ENCODE results near the gene LSAMP. TPM values are rescaled to one million over a fixed set of nuclear protein-coding genes. Genes with fewer than 3 reads are reported as not detected.

The LSAMP gene
- total RNA-seq, 4 donors from 2014 or later = 1.1 to 3.5 (median 2.0) TPM

GRCh38 chr3:115943579-115943978 lies 501.7 kb downstream of the LSAMP start:
- no peak for DNase-seq (ENCODE audit: low spot score in 2 of 2)
- H3K4me3 ChIP-seq (ENCODE audit: low read depth, poor library complexity, severe bottlenecking) = no peak overlapping the region
- no peak for TF ChIP-seq POLR2A (IDR thresholded peaks at IDR 0.05)
- TF ChIP-seq CTCF (IDR thresholded peaks at IDR 0.05) = no peak
- WGBS, 2 donors = 60 to 64% methylated on average over 3 of the region's 3 CpGs
- intact Hi-C loops (cut with DNase I; ENCODE audit: low total_unique reads) = no loop called here

- intact Hi-C loops (cut with DNase I; ENCODE audit: low total_unique reads) = no loop called here
- TF ChIP-seq POLR2A (IDR thresholded peaks at IDR 0.05) (no peak), CTCF (IDR thresholded peaks at IDR 0.05) (no peak)
- H3K4me3 ChIP-seq (ENCODE audit: low read depth, poor library complexity, severe bottlenecking) = no peak overlapping the region
- 83 to 88% methylated on average over 2 of the region's 2 CpGs for WGBS, 2 donors
- no peak for DNase-seq (ENCODE audit: low spot score in 2 of 2)
Observed at GRCh38 chr3:115937054-115937453, 508.2 kb downstream of the LSAMP start.

- no peak for DNase-seq (ENCODE audit: low spot score in 2 of 2)
- 92 to 93% methylated on average over 7 of the region's 7 CpGs for WGBS, 2 donors
- intact Hi-C loops (cut with DNase I; ENCODE audit: low total_unique reads) = no loop called here
- H3K4me3 ChIP-seq (ENCODE audit: low read depth, poor library complexity, severe bottlenecking) = no peak overlapping the region
- TF ChIP-seq CTCF (IDR thresholded peaks at IDR 0.05) (no peak), POLR2A (IDR thresholded peaks at IDR 0.05) (no peak)
Observed at GRCh38 chr3:115932807-115933206, 512.5 kb downstream of the LSAMP start.

GRCh38 chr3:115931581-115931980 lies 513.7 kb downstream of the LSAMP start:
- TF ChIP-seq POLR2A (IDR thresholded peaks at IDR 0.05) (no peak), CTCF (IDR thresholded peaks at IDR 0.05) (no peak)
- DNase-seq (ENCODE audit: low spot score in 2 of 2) = no peak
- no peak overlapping the region for H3K4me3 ChIP-seq (ENCODE audit: low read depth, poor library complexity, severe bottlenecking)
- whole genome bisulfite sequencing, 2 donors = 71 to 74% methylated on average over 2 of the region's 2 CpGs
- intact Hi-C loops (cut with DNase I; ENCODE audit: low total_unique reads) = no loop called here

GRCh38 chr3:115930922-115931321 lies 514.4 kb downstream of the LSAMP start:
- whole genome bisulfite sequencing, 2 donors = 29 to 37% methylated on average over 3 of the region's 3 CpGs
- TF ChIP-seq CTCF (IDR thresholded peaks at IDR 0.05) (no peak), POLR2A (IDR thresholded peaks at IDR 0.05) (no peak)
- no peak overlapping the region for H3K4me3 ChIP-seq (ENCODE audit: low read depth, poor library complexity, severe bottlenecking)
- no peak for DNase-seq (ENCODE audit: low spot score in 2 of 2)
- intact Hi-C loops (cut with DNase I; ENCODE audit: low total_unique reads) = no loop called here

- no peak for DNase-seq (ENCODE audit: low spot score in 2 of 2)
- TF ChIP-seq POLR2A (IDR thresholded peaks at IDR 0.05) (no peak), CTCF (IDR thresholded peaks at IDR 0.05) (no peak)
- intact Hi-C loops (cut with DNase I; ENCODE audit: low total_unique reads) = no loop called here
- no peak overlapping the region for H3K4me3 ChIP-seq (ENCODE audit: low read depth, poor library complexity, severe bottlenecking)
- WGBS, 2 donors = 65 to 80% methylated on average over 2 of the region's 2 CpGs
Observed at GRCh38 chr3:115930168-115930567, 515.1 kb downstream of the LSAMP start.

Measured in lower leg skin (tissue), 4 donors.